K562 treated with DMSO at 1 percent for 24 hours (cell line): ENCODE measurements around the gene IFNG. TPM values are rescaled to one million over a fixed set of nuclear protein-coding genes. Genes with fewer than 3 reads are reported as not detected.

Source experiments
- total RNA-seq: library from RNA; unstranded; fragments of 300-600 nt; gene quantifications from 2 replicates; pipeline ENCODE4 v1.2.3, GENCODE V29; 2022; ENCODE audit warnings: low read depth; ENCODE audit not compliant: insufficient read depth

IFNG gene
- not detected in 2 replicates for total RNA-seq

DNA sequence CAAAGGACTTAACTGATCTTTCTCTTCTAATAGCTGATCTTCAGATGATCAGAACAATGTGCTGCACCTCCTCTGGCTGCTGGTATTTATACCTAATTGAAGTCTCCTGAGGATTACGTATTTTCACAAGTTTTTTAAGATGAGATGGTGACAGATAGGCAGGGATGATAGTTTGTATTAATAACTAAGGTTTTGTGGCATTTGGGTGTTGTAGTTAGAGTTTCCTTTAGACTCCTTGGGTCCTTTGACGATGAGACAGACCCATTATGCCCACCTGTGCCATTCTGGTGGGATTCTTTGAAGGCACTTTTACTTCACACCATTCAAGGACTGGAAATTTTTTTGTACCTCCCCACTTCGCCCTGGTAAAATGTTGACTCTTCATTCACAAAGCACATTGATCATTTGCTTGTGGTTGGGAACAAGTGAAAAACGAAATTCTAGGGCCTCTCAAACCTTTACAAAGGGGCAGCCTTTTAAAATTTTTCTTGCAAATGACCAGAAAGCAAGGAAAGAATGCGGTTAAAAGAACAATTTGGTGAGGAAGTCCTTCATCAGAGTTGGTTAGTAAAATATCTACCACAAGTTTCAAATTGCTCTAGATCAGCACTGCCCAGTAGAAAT lies at the start of gene IFNG:
Gene IFNG, minus strand, starts transcription at position 60 of the 624 bp plus-strand sequence. CDS start 125 bp downstream, outside the sequence.

Other genes starting within 250 kb of the IFNG start
- not detected in 2 replicates for gene IFNG-AS1, start 170.3 kb downstream of the IFNG start, total RNA-seq
- not detected in 2 replicates for gene IL26, start 66.1 kb upstream of the IFNG start, total RNA-seq
- gene IL22, start 93.9 kb upstream of the IFNG start, total RNA-seq: not detected in 2 replicates
- gene MDM1, start 172.6 kb upstream of the IFNG start, total RNA-seq: 5.1 and 5.6 TPM in 2 replicates